Transverse colon (tissue), 3 donors: ENCODE data around the gene CLGN.

Source experiments
- POLR2A ChIP-seq: fragments of 450-650 bp; IDR thresholded peaks from one replicate; pipeline ENCODE4 v1.6.1; 2016; ENCODE audit warnings: antibody characterized with exemption, mild to moderate bottlenecking, moderate library complexity
- TF ChIP-seq, protein P1 (sequence below), 5 experiments: fragments of 200-600 bp in 3 of 5; fragments of 450-650 bp in 2 of 5; sonication (generic) in 3 of 5; IDR thresholded peaks; 1 replicate in 2 of 5; 2 replicates in 3 of 5; pipeline ENCODE4 v1.5.1; 2016 to 2017; ENCODE audit warnings: antibody characterized with exemption in 5 of 5, inconsistent platforms in 3 of 5, mild to moderate bottlenecking in 2 of 5, moderate library complexity in 1 of 5

DNA sequence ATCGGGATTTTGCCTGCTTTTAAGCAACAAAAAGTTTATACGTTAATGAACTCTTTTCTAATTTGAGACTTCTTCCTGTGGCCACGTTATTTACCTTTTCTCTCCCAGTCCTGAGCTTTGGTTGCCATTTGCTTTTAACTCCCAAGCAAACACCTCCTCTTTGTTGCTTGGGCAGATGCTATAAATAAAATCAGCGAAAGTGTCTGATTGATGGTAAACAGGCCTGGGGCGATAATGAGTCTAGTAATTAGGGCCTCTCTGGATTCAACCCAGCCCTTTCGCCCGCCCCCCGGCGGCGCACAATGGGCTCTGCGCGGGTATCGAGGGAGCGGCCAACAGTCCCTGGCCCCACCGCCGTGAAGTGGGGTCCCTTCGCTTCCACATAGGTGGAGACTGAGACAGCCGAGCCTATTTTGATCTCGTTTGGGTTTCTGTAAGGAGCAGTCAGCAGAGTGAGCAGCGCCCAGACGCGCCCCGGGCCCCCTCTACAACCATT, 790 bp downstream of the CLGN start:
- TF ChIP-seq, protein P1, sequence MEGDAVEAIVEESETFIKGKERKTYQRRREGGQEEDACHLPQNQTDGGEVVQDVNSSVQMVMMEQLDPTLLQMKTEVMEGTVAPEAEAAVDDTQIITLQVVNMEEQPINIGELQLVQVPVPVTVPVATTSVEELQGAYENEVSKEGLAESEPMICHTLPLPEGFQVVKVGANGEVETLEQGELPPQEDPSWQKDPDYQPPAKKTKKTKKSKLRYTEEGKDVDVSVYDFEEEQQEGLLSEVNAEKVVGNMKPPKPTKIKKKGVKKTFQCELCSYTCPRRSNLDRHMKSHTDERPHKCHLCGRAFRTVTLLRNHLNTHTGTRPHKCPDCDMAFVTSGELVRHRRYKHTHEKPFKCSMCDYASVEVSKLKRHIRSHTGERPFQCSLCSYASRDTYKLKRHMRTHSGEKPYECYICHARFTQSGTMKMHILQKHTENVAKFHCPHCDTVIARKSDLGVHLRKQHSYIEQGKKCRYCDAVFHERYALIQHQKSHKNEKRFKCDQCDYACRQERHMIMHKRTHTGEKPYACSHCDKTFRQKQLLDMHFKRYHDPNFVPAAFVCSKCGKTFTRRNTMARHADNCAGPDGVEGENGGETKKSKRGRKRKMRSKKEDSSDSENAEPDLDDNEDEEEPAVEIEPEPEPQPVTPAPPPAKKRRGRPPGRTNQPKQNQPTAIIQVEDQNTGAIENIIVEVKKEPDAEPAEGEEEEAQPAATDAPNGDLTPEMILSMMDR (IDR thresholded peaks at IDR 0.05), result no peak
- no peak for TF ChIP-seq POLR2A
